Choroid plexus epithelial cell (primary cell): ENCODE measurements around the gene UBASH3B.
"Not testable (repeated sequence)": the region's sequence is repeated elsewhere in the genome, so short reads cannot be mapped to it uniquely, and the experiment has no call there.

Experiments
- DNase-seq: peaks from one replicate; pipeline ENCODE4 v3.0.0-alpha.2; 2010; ENCODE audit warnings: low read depth
- H3K4me3 ChIP-seq: 2 replicates; pipeline ENCODE4 v1.5.1; 2011; ENCODE audit warnings: low read depth, mild to moderate bottlenecking, control low read depth, low read length, moderate library complexity
- CTCF ChIP-seq: conservative IDR thresholded peaks from 2 replicates; pipeline ENCODE4 v1.5.1; 2011; ENCODE audit warnings: low read depth, mild to moderate bottlenecking, control low read depth, inconsistent platforms, low read length, moderate library complexity

UBASH3B gene

DNA sequence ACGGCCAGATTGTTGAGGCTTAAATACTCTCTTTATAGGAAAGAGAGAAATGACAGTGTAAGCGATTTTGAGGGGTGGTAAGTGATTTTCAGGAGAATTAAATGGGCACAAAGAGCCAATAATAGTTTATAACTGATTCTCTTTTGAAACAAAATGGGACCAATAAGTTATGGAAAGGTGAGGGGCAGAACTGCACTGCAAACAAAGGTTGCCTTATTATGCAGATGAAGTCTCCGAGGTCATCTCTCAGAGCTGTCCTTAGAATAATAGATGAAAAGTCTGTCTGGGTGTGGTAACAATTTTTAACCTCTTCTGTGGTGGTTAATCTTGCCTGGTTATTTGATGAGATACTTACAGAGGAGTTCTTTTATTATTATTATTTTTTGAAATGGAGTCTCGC lies 168.0 kb downstream of the UBASH3B start:
- DNase-seq, result no peak
- H3K4me3 ChIP-seq, result no peak overlapping the region
- no peak for TF ChIP-seq CTCF

- not testable (repeated sequence) for H3K4me3 ChIP-seq, DNase-seq
Observed at GRCh38 chr11:122829371-122829770, 173.8 kb downstream of the UBASH3B start.

DNA sequence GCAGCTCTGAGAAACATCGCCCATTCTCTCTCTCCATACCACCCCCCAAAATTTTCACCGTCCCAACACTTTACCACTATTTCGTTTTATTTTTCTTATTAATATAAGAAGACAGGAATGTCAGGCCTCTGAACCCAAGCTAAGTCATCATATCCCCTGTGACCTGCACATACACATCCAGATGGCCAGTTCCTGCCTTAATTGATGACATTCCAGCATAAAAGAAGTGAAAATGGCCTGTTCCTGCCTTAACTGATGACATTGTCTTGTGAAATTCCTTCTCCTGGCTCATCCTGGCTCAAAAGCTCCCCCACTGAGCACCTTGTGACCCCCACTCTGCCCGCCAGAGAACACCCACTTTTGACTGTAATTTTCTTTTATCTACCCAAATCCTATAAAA lies 176.8 kb downstream of the UBASH3B start:
- not testable (repeated sequence) for DNase-seq, H3K4me3 ChIP-seq

DNA sequence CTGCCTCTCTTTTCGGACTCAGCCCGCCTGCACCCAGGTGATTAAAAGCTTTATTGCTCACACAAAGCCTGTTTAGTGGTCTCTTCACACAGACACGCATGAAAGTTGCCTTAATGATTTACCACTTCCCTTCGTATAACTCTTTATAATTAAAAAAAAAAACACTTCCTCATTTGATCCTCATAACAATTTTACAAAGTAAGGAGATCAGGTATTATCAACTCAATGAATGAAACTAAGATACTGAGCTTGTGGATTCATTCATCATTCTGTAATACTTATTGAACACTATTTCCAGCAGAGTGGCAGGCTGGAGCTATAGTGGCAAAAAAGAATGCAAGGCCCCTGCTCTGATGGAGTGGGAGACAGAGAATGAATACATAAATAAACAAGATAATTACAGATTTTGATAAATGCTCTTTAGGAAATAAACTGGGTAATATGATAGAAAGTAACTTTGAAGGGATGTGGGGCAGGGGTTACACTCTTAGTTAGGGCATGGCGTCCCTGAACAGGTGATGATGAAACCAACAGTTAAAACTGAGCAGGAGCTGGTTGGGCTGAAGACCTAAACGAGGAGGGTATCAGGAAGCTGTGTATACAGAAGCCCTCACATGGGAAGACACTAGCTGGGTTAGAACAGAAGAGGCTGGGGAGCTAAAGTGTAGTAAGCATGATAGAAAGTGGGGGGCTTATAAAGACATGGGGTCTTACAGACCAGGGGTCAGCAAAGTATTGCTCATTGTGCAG lies 177.4 kb downstream of the UBASH3B start:
- DNase-seq, result no peak
- H3K4me3 ChIP-seq, result no peak overlapping the region
- TF ChIP-seq CTCF, result no peak

GRCh38 chr11:122833846-122834464 lies 178.4 kb downstream of the UBASH3B start:
- no peak for DNase-seq
- no peak for TF ChIP-seq CTCF

GRCh38 chr11:122836916-122837315 lies 181.4 kb downstream of the UBASH3B start:
- TF ChIP-seq CTCF, result no peak
- no peak for DNase-seq
- H3K4me3 ChIP-seq, result no peak overlapping the region

More at GRCh38 chr11:122833846-122834464, 178.4 kb downstream of the UBASH3B start:
- no peak overlapping the region for H3K4me3 ChIP-seq

GRCh38 chr11:122837528-122838346 lies 182.2 kb downstream of the UBASH3B start:
- TF ChIP-seq CTCF, result no peak
- no peak for DNase-seq
- no peak overlapping the region for H3K4me3 ChIP-seq
